H1 (cell line): ENCODE data around the gene NCOA1. TPM values are rescaled to one million over a fixed set of nuclear protein-coding genes. Genes with fewer than 3 reads are reported as not detected.

Experiments
- CTCF ChIA-PET: fragments of 300-600 bp; sonication (Branson Sonifier 250); formaldehyde crosslinking; loops from one replicate; lab custom pipeline; 2021; ENCODE audit not compliant: partially characterized antibody; lab: Charles Lee
- POLR2A ChIA-PET: fragments of 300-600 bp; sonication (Branson Sonifier 250); formaldehyde crosslinking; loops from one replicate; lab custom pipeline; 2021; ENCODE audit warnings: inconsistent platforms; ENCODE audit not compliant: partially characterized antibody; lab: Charles Lee
- DNase-seq, 2 experiments: peaks; one replicate each; pipeline versions ENCODE4 v3.0.0 to v3.0.0-alpha.2; 2010 to 2022; ENCODE audit warnings: low spot score in 2 of 2, low read depth in 1 of 2, mixed read lengths in 1 of 2
- FAIRE-seq: peaks from 2 replicates; lab custom pipeline; 2011; peaks lifted over from hg19 to GRCh38; lab: Jason Lieb, UNC
- H2AFZ ChIP-seq: 2 replicates; pipeline ENCODE4 v1.8.1; 2012; ENCODE audit warnings: low read length, inconsistent platforms
- H2AK5ac ChIP-seq: 2 replicates; pipeline ENCODE4 v1.6.1; 2013; ENCODE audit warnings: low read depth, low read length
- H2BK120ac ChIP-seq: replicated peaks from 2 replicates; pipeline ENCODE3; 2013; ENCODE audit warnings: low read depth, low read length, inconsistent platforms
- H2BK12ac ChIP-seq: 2 replicates; pipeline ENCODE4 v1.6.1; 2013; ENCODE audit warnings: low read depth, low read length
- H2BK15ac ChIP-seq: 2 replicates; pipeline ENCODE4 v1.6.1; 2013; ENCODE audit warnings: low read length
- H2BK20ac ChIP-seq: 2 replicates; pipeline ENCODE4 v1.6.1; 2013; ENCODE audit warnings: low read length
- H2BK5ac ChIP-seq: 2 replicates; pipeline ENCODE4 v1.6.1; 2013; ENCODE audit warnings: low read depth, low read length
- H3K14ac ChIP-seq: 2 replicates; pipeline ENCODE4 v1.6.1; 2013; ENCODE audit warnings: inconsistent platforms; ENCODE audit not compliant: insufficient read length
- H3K18ac ChIP-seq: 2 replicates; pipeline ENCODE4 v1.6.1; 2013; ENCODE audit warnings: low read length; ENCODE audit errors: extremely low read depth
- H3K23ac ChIP-seq: 2 replicates; pipeline ENCODE4 v1.6.1; 2013; ENCODE audit warnings: inconsistent platforms; ENCODE audit not compliant: insufficient read length
- H3K23me2 ChIP-seq: 2 replicates; pipeline ENCODE4 v1.6.1; 2013; ENCODE audit warnings: low read depth, low read length
- H3K27ac ChIP-seq: 2 replicates; pipeline ENCODE4 v1.6.1; 2011; ENCODE audit warnings: low read depth, low read length, inconsistent platforms
- H3K27me3 ChIP-seq, 4 experiments: replicated peaks in 1 of 4; 1 replicate in 1 of 4; 2 replicates in 3 of 4; pipeline versions ENCODE4 v1.6.1 to v1.8.1; 2011 to 2013; ENCODE audit warnings: low read length in 3 of 4, mild to moderate bottlenecking in 3 of 4, inconsistent platforms in 2 of 4, mixed read lengths in 2 of 4, moderate library complexity in 1 of 4; ENCODE audit not compliant: control insufficient read depth in 3 of 4, insufficient read depth in 3 of 4; ENCODE audit errors: extremely low read depth in 1 of 4
- H3K36me3 ChIP-seq, 4 experiments: 2 replicates each; pipeline versions ENCODE4 v1.6.1 to v1.8.1; 2011 to 2013; ENCODE audit warnings: mild to moderate bottlenecking in 4 of 4, low read length in 3 of 4, moderate library complexity in 2 of 4, control low read depth in 1 of 4, inconsistent platforms in 1 of 4; ENCODE audit not compliant: insufficient read depth in 4 of 4, control insufficient read depth in 2 of 4
- H3K4ac ChIP-seq: replicated peaks from 2 replicates; pipeline ENCODE3; 2013; ENCODE audit warnings: low read length, low read depth, mixed read lengths, inconsistent platforms; ENCODE audit not compliant: insufficient read length
- H3K4me1 ChIP-seq, 4 experiments: replicated peaks in 1 of 4; 1 replicate in 1 of 4; 2 replicates in 3 of 4; pipeline versions ENCODE4 v1.6.1 to v1.8.1; 2011 to 2013; ENCODE audit warnings: low read length in 3 of 4, inconsistent platforms in 2 of 4, mixed read lengths in 1 of 4; ENCODE audit not compliant: insufficient read depth in 4 of 4, control insufficient read depth in 3 of 4
- H3K4me2 ChIP-seq, 2 experiments: 2 replicates each; pipeline versions ENCODE4 v1.6.1 to v1.8.1; 2011 to 2013; ENCODE audit warnings: low read depth in 2 of 2, low read length in 2 of 2, control low read depth in 1 of 2, inconsistent platforms in 1 of 2, mild to moderate bottlenecking in 1 of 2; ENCODE audit not compliant: insufficient read depth in 1 of 2
- H3K4me3 ChIP-seq, 4 experiments: fragments of 200-600, 300-600 bp in 1 of 4; sonication (generic), shearing (Covaris generic), sonication (Bioruptor Twin) in 1 of 4; 2 replicates each; pipeline versions ENCODE4 v1.5.1 to v1.8.1; 2011 to 2016; ENCODE audit warnings: low read length in 4 of 4, low read depth in 3 of 4, control low read depth in 2 of 4, inconsistent platforms in 2 of 4, mild to moderate bottlenecking in 2 of 4, mixed read lengths in 1 of 4, moderate library complexity in 1 of 4; ENCODE audit not compliant: insufficient read depth in 2 of 4; ENCODE audit errors: extremely low read depth in 1 of 4
- H3K56ac ChIP-seq: replicated peaks from 2 replicates; pipeline ENCODE3; 2013; ENCODE audit warnings: low read depth, mild to moderate bottlenecking, mixed read lengths, low read length, inconsistent platforms; ENCODE audit not compliant: insufficient read length
- H3K79me1 ChIP-seq: 2 replicates; pipeline ENCODE4 v1.6.1; 2013; ENCODE audit warnings: low read depth, low read length, control low read depth
- H3K79me2 ChIP-seq, 2 experiments: 2 replicates each; pipeline versions ENCODE4 v1.6.1 to v1.8.1; 2012 to 2013; ENCODE audit warnings: low read length in 2 of 2, mild to moderate bottlenecking in 2 of 2, inconsistent platforms in 1 of 2; ENCODE audit not compliant: insufficient read depth in 2 of 2, control insufficient read depth in 1 of 2
- H3K9ac ChIP-seq, 4 experiments: replicated peaks in 1 of 4; 1 replicate in 1 of 4; 2 replicates in 3 of 4; pipeline versions ENCODE4 v1.6.1 to v1.8.1; 2011 to 2013; ENCODE audit warnings: low read depth in 3 of 4, low read length in 3 of 4, control low read depth in 2 of 4, mild to moderate bottlenecking in 2 of 4, moderate library complexity in 2 of 4, inconsistent platforms in 1 of 4; ENCODE audit errors: extremely low read depth in 1 of 4
- H3K9me3 ChIP-seq, 2 experiments: 2 replicates each; pipeline versions ENCODE4 v1.6.1 to v1.8.1; 2012 to 2013; ENCODE audit warnings: mild to moderate bottlenecking in 2 of 2, moderate library complexity in 2 of 2, control low read depth in 1 of 2, inconsistent platforms in 1 of 2, low read depth in 1 of 2, low read length in 1 of 2, mixed read lengths in 1 of 2; ENCODE audit not compliant: insufficient read depth in 2 of 2
- H4K20me1 ChIP-seq, 2 experiments: replicated peaks in 1 of 2; 2 replicates each; pipeline versions ENCODE3 to v1.8.1; 2011 to 2013; ENCODE audit warnings: inconsistent platforms in 2 of 2, low read length in 2 of 2, mild to moderate bottlenecking in 1 of 2; ENCODE audit not compliant: insufficient read depth in 2 of 2, control insufficient read depth in 1 of 2
- H4K5ac ChIP-seq: 2 replicates; pipeline ENCODE4 v1.6.1; 2013; ENCODE audit warnings: low read length, low read depth, mixed read lengths, inconsistent platforms; ENCODE audit not compliant: insufficient read length
- H4K8ac ChIP-seq: 2 replicates; pipeline ENCODE4 v1.8.0; 2013; ENCODE audit warnings: mild to moderate bottlenecking, moderate library complexity, low read length, inconsistent platforms; ENCODE audit not compliant: insufficient read depth; ENCODE audit errors: extremely low read depth
- H4K91ac ChIP-seq: replicated peaks from 2 replicates; pipeline ENCODE3; 2013; ENCODE audit warnings: low read length, mixed read lengths, inconsistent platforms; ENCODE audit not compliant: insufficient read length
- CBX5 ChIP-seq: fragments of 300-800, 300-1000 bp; sonication (generic); IDR thresholded peaks from 2 replicates; pipeline ENCODE4 v1.7.1; 2016; ENCODE audit warnings: antibody characterized with exemption, low read length, low read depth
- CHD1 ChIP-seq: IDR thresholded peaks from 2 replicates; pipeline ENCODE4 v1.6.1; 2012; ENCODE audit warnings: low read depth, low read length, improper control_type of control experiment
- CREB1 ChIP-seq: IDR thresholded peaks from 2 replicates; pipeline ENCODE4 v1.6.1; 2012; ENCODE audit warnings: inconsistent platforms
- CTBP2 ChIP-seq: IDR thresholded peaks from 2 replicates; pipeline ENCODE4 v1.7.0; 2011; ENCODE audit warnings: borderline replicate concordance, mild to moderate bottlenecking, moderate library complexity, mixed read lengths, low read length; ENCODE audit not compliant: insufficient read depth, insufficient read length
- FOSL1 ChIP-seq: IDR thresholded peaks from 2 replicates; pipeline ENCODE4 v1.6.1; 2011; ENCODE audit warnings: mild to moderate bottlenecking, low read depth, low read length, moderate library complexity; ENCODE audit not compliant: insufficient read depth
- GABPA ChIP-seq: IDR thresholded peaks from 2 replicates; pipeline ENCODE4 v1.6.1; 2011; ENCODE audit warnings: mild to moderate bottlenecking, low read length, moderate library complexity, borderline replicate concordance; ENCODE audit not compliant: insufficient read depth
- JUND ChIP-seq: IDR thresholded peaks from 2 replicates; pipeline ENCODE4 v1.6.1; 2011; ENCODE audit warnings: mild to moderate bottlenecking, improper control_type of control experiment, low read length
- POLR2AphosphoS5 ChIP-seq: IDR thresholded peaks from 2 replicates; pipeline ENCODE4 v1.6.1; 2011; ENCODE audit warnings: low read depth, low read length
- RBBP5 ChIP-seq: IDR thresholded peaks from 2 replicates; pipeline ENCODE4 v1.7.1; 2012; ENCODE audit warnings: low read depth, mild to moderate bottlenecking, inconsistent platforms, low read length, moderate library complexity, borderline replicate concordance
- SAP30 ChIP-seq: fragments of 300-600 bp; sonication (generic); IDR thresholded peaks from 2 replicates; pipeline ENCODE4 v1.7.1; 2012; ENCODE audit warnings: low read length, moderate library complexity, mild to moderate bottlenecking, inconsistent platforms; ENCODE audit not compliant: insufficient read depth, insufficient replicate concordance
- SIRT6 ChIP-seq: IDR thresholded peaks from one replicate; pipeline ENCODE4 v1.7.1; 2012; ENCODE audit warnings: low read length, inconsistent platforms
- TEAD4 ChIP-seq: IDR thresholded peaks from 2 replicates; pipeline ENCODE4 v1.6.1; 2012; ENCODE audit warnings: low read depth, low read length, inconsistent platforms, mixed read lengths
- ZNF274 ChIP-seq: IDR thresholded peaks from 2 replicates; pipeline ENCODE4 v1.7.0; 2012; ENCODE audit warnings: low read length, borderline replicate concordance; ENCODE audit errors: extremely low read depth
- WGBS, 2 experiments: shearing (Covaris generic) in 1 of 2; methylation state at CpG; one replicate each; pipeline versions ENCODE4 v1.1.6 to v1.1.7; 2013 to 2015; ENCODE audit warnings: low lambda C conversion rate in 2 of 2, mixed read lengths in 2 of 2, inconsistent platforms in 1 of 2, low coverage in 1 of 2, missing lambda C conversion rate in 1 of 2; ENCODE audit not compliant: insufficient replicate concordance in 2 of 2, insufficient coverage in 1 of 2, insufficient read length in 1 of 2; ENCODE audit errors: extremely low coverage in 1 of 2, missing lambda C conversion rate in 1 of 2; 5-methylcytosine and 5-hydroxymethylcytosine counted together
- polyA plus RNA-seq, 7 experiments: library from polyadenylated mRNA; depleted of rRNA in 3 of 7; stranded (reverse) in 5 of 7; unstranded in 2 of 7; fragments of >200 nt in 5 of 7; fragments of 200-250 nt in 2 of 7; gene quantifications; 1 replicate in 5 of 7; 2 replicates in 1 of 7; 4 replicates in 1 of 7; pipeline versions ENCODE4 v1.2.1 to v1.2.3, GENCODE V29; 2011 to 2013; ENCODE audit warnings: missing spikeins in 2 of 7, mixed read lengths in 2 of 7
- total RNA-seq: library from RNA; stranded (reverse); fragmentation: NEBNext Ultra II Directional; extraction: Animal tissue kit (Norgen Biotek cat#: 25700); gene quantifications from 2 replicates; pipeline ENCODE4 v1.2.1, GENCODE V29; 2021

The NCOA1 gene
- total and polyA plus RNA-seq, 2 of the 8 experiments (the other 6 are each of a cell fraction or from before 2014, with no cell fraction given), result 12.8 to 17.9 TPM

- H2AK5ac ChIP-seq, result no peak overlapping the region
- POLR2A ChIA-PET, result no interaction called here
- no peak overlapping the region for H3K27ac ChIP-seq
- H3K18ac ChIP-seq, result no peak overlapping the region
- no peak overlapping the region for H3K4me3 ChIP-seq
- no peak overlapping the region for H2BK12ac ChIP-seq
- 100% methylated on average over 1 of the region's 1 CpG; no CpG with 5 or more reads in 1 of the 2 experiments for WGBS, 2 experiments
- no peak overlapping the region for H3K4ac ChIP-seq
- H3K79me1 ChIP-seq, result no peaks in the 10 kb centered on the region
- DNase-seq (no peak), FAIRE-seq (no peak)
- H3K14ac ChIP-seq, result no peak overlapping the region
- no peaks in the 10 kb centered on the region; the same call in 1 of the 2 replicates for H3K23me2 ChIP-seq
- no peak overlapping the region for H3K56ac ChIP-seq
- CTCF ChIA-PET, result no interaction called here
- H2BK20ac ChIP-seq, result no peak overlapping the region
- no peaks in the 10 kb centered on the region for H3K4me1 ChIP-seq
- no peaks in the 10 kb centered on the region for H3K36me3 ChIP-seq
- H3K23ac ChIP-seq, result no peak overlapping the region
- no peak overlapping the region for H2BK15ac ChIP-seq
- TF ChIP-seq CREB1, result no peak
- no peak for TF ChIP-seq CBX5
- no peak for TF ChIP-seq RBBP5
- no peak for TF ChIP-seq CTBP2
- TF ChIP-seq POLR2AphosphoS5, result no peak
- no peak for TF ChIP-seq GABPA
- TF ChIP-seq SAP30, result no peak
- no peak for TF ChIP-seq SIRT6
- no peak for TF ChIP-seq FOSL1
- TF ChIP-seq ZNF274, result no peak
- TF ChIP-seq CHD1, result no peak
- TF ChIP-seq TEAD4, result no peak
- TF ChIP-seq JUND, result no peak
- no peak overlapping the region for H4K5ac ChIP-seq
- H4K91ac ChIP-seq, result no peak overlapping the region
- H3K9me3 ChIP-seq, result peaks cover 4% of the 10 kb centered on the region in 2 experiments; a peak in 3 of 4 replicates
- no peaks in the 10 kb centered on the region for H4K20me1 ChIP-seq
- no peaks in the 10 kb centered on the region for H3K79me2 ChIP-seq
- H2BK120ac ChIP-seq, result no peak overlapping the region
- H2BK5ac ChIP-seq, result no peak overlapping the region
- no peaks in the 10 kb centered on the region for H3K27me3 ChIP-seq
- H4K8ac ChIP-seq, result no peak overlapping the region
- H3K9ac ChIP-seq, result no peak overlapping the region
- no peak overlapping the region for H3K4me2 ChIP-seq
- H2AFZ ChIP-seq, result no peak overlapping the region
Observed at GRCh38 chr2:24448797-24449196, 42.3 kb upstream of the NCOA1 start.
